Measurements from ENCODE around the gene ECE2. TPM values are rescaled to one million over a fixed set of nuclear protein-coding genes. Genes with fewer than 3 reads are reported as not detected.

ECE2 gene
- total RNA-seq, 1 experiment from 2014 or later, result not detected

DNA sequence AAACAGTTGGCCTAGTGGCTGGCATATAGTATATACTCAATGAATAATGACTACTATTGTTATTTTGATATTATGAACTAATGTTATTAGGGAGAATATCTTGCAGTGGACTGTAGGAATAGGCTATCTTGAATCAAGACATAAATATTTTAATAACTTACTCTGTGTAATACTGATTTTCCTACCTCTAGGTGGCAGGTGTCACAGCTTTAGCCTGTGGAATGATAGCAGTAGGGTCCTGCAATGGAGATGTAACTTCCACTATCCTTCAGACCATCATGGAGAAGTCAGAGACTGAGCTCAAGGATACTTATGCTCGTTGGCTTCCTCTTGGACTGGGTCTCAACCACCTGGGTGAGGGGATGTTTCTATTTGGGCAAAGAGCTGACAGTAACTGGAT is 29.8 kb downstream of the ECE2 start:
- ChIA-PET CTCF (interaction anchor here (0.7 to 1.1 kb wide), 4 partner anchors 10 to 34 kb away, joined by 3 to 7 read pairs (median 3); no protein-coding TSS in a partner anchor), POLR2A (no interaction called here)
- BruUV-seq (replicated peaks), result no TSS peak
- H3K36me3 Mint-ChIP-seq (ENCODE audit: insufficient read depth, unreplicated experiment), result peaks cover 89% of the 10 kb centered on the region
- no peaks in the 10 kb centered on the region for H3K27me3 Mint-ChIP-seq (ENCODE audit: insufficient read depth, unreplicated experiment)
- TF ChIP-seq, protein P1, sequence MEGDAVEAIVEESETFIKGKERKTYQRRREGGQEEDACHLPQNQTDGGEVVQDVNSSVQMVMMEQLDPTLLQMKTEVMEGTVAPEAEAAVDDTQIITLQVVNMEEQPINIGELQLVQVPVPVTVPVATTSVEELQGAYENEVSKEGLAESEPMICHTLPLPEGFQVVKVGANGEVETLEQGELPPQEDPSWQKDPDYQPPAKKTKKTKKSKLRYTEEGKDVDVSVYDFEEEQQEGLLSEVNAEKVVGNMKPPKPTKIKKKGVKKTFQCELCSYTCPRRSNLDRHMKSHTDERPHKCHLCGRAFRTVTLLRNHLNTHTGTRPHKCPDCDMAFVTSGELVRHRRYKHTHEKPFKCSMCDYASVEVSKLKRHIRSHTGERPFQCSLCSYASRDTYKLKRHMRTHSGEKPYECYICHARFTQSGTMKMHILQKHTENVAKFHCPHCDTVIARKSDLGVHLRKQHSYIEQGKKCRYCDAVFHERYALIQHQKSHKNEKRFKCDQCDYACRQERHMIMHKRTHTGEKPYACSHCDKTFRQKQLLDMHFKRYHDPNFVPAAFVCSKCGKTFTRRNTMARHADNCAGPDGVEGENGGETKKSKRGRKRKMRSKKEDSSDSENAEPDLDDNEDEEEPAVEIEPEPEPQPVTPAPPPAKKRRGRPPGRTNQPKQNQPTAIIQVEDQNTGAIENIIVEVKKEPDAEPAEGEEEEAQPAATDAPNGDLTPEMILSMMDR (IDR thresholded peaks at IDR 0.05; ENCODE audit: unreplicated experiment), result peak; percentile 26
- H3K9me3 Mint-ChIP-seq (ENCODE audit: unreplicated experiment), result no peaks in the 10 kb centered on the region
- intact Hi-C loops (cut with micrococcal nuclease), result no loop called here
- peak; percentile 39 for DNase-seq (ENCODE audit: unreplicated experiment)
- no peak overlapping the region for H3K4me3 Mint-ChIP-seq (ENCODE audit: unreplicated experiment)
- no peaks in the 10 kb centered on the region for H3K4me1 Mint-ChIP-seq (ENCODE audit: insufficient read depth, unreplicated experiment)
- H3K27ac Mint-ChIP-seq (ENCODE audit: low read depth, unreplicated experiment), result no peak overlapping the region

DNA sequence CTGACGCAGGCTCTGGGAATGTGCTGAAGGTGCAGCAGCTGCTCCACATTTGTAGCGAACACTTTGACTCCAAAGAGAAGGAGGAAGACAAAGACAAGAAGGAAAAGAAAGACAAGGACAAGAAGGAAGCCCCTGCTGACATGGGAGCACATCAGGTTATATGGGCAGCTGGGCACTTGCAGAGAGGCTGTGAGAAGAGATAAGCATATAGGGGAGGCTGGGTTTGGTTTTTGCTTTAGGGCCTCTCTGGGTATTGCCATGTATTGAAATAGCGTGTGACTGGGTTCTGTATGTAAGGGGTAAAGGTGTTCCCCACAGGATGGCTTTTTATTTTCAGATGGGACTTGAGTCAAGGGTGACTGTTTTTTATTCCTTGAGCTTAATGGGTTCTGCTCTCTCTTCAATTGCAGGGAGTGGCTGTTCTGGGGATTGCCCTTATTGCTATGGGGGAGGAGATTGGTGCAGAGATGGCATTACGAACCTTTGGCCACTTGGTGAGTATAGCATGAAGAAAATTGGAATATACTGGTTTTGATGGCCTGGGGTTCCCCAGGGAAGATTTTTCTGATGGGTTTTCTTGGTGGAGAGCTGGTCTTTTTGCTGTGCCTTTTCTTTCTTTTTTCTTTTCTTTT is 30.6 kb downstream of the ECE2 start:
- CTCF ChIA-PET, result interaction anchor here (0.6 to 1.0 kb wide), 9 partner anchors 10 to 401 kb away, joined by 3 to 7 read pairs (median 4); no protein-coding TSS in a partner anchor
- TF ChIP-seq, protein P1 (IDR thresholded peaks at IDR 0.05; ENCODE audit: unreplicated experiment), result no peak
- H3K36me3 Mint-ChIP-seq (ENCODE audit: insufficient read depth, unreplicated experiment), result peaks cover 80% of the 10 kb centered on the region
- H3K4me3 Mint-ChIP-seq (ENCODE audit: unreplicated experiment), result no peak overlapping the region
- intact Hi-C loops (cut with micrococcal nuclease), result no loop called here
- DNase-seq (ENCODE audit: unreplicated experiment), result no peak
- H3K9me3 Mint-ChIP-seq (ENCODE audit: unreplicated experiment), result no peaks in the 10 kb centered on the region
- no peaks in the 10 kb centered on the region for H3K4me1 Mint-ChIP-seq (ENCODE audit: insufficient read depth, unreplicated experiment)
- H3K27ac Mint-ChIP-seq (ENCODE audit: low read depth, unreplicated experiment), result peak overlapping the region; percentile 0
- H3K27me3 Mint-ChIP-seq (ENCODE audit: insufficient read depth, unreplicated experiment), result no peaks in the 10 kb centered on the region
- POLR2A ChIA-PET, result no interaction called here
- BruUV-seq (replicated peaks), result no TSS peak

DNA sequence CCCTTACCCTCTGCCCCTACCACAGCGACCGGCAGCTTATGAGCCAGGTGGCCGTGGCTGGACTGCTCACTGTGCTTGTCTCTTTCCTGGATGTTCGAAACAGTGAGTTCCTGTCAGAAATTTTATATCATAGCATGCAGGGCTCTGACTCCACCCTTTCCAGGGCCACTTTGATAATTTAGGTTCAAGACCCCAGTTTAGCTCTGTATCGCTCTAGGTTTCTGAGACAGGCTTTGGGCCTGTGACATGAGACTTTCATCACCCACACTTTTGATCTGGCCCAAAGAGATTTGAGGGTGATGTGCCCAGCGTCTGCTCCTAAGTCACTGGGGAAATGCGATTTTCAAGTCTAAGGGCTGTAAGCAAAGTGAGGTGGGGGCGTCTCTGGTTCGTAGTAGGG is 32.1 kb downstream of the ECE2 start:
- H3K27me3 Mint-ChIP-seq (ENCODE audit: insufficient read depth, unreplicated experiment), result no peaks in the 10 kb centered on the region
- TF ChIP-seq, protein P1 (IDR thresholded peaks at IDR 0.05; ENCODE audit: unreplicated experiment), result no peak
- H3K4me1 Mint-ChIP-seq (ENCODE audit: insufficient read depth, unreplicated experiment), result no peaks in the 10 kb centered on the region
- no peaks in the 10 kb centered on the region for H3K9me3 Mint-ChIP-seq (ENCODE audit: unreplicated experiment)
- CTCF ChIA-PET, result no interaction called here
- no peak for DNase-seq (ENCODE audit: unreplicated experiment)
- intact Hi-C loops (cut with micrococcal nuclease), result no loop called here
- H3K27ac Mint-ChIP-seq (ENCODE audit: low read depth, unreplicated experiment), result no peak overlapping the region
- BruUV-seq (replicated peaks), result no TSS peak
- peaks cover 65% of the 10 kb centered on the region for H3K36me3 Mint-ChIP-seq (ENCODE audit: insufficient read depth, unreplicated experiment)
- POLR2A ChIA-PET, result interaction anchor here (0.6 kb wide), 1 partner anchor 162 kb away, joined by 4 read pairs; no protein-coding TSS in a partner anchor
- H3K4me3 Mint-ChIP-seq (ENCODE audit: unreplicated experiment), result no peak overlapping the region

DNA sequence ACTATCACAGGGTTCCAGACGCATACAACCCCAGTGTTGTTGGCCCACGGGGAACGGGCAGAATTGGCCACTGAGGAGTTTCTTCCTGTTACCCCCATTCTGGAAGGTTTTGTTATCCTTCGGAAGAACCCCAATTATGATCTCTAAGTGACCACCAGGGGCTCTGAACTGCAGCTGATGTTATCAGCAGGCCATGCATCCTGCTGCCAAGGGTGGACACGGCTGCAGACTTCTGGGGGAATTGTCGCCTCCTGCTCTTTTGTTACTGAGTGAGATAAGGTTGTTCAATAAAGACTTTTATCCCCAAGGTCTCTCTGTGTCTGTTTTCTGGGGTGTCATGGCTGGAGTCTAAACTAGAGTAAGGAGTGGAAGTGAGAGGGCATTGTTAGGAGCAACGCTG is 32.9 kb downstream of the ECE2 start:
- POLR2A ChIA-PET, result no interaction called here
- CTCF ChIA-PET, result no interaction called here
- Mint-ChIP-seq H3K27me3 (ENCODE audit: insufficient read depth, unreplicated experiment) (no peaks in the 10 kb centered on the region), H3K27ac (ENCODE audit: low read depth, unreplicated experiment) (no peak overlapping the region), H3K4me3 (ENCODE audit: unreplicated experiment) (no peak overlapping the region), H3K36me3 (ENCODE audit: insufficient read depth, unreplicated experiment) (peaks cover 57% of the 10 kb centered on the region), H3K4me1 (ENCODE audit: insufficient read depth, unreplicated experiment) (no peaks in the 10 kb centered on the region), H3K9me3 (ENCODE audit: unreplicated experiment) (no peaks in the 10 kb centered on the region)
- TF ChIP-seq, protein P1 (IDR thresholded peaks at IDR 0.05; ENCODE audit: unreplicated experiment), result no peak
- intact Hi-C loops (cut with micrococcal nuclease), result no loop called here
- DNase-seq (ENCODE audit: unreplicated experiment), result no peak
- TSS peak; percentile 48 for BruUV-seq (replicated peaks)
